Breast epithelium (tissue), 4 donors: ENCODE results near the gene MIEF1. TPM values are rescaled to one million over a fixed set of nuclear protein-coding genes. Genes with fewer than 3 reads are reported as not detected.
A peak's percentile ranks its signal among the peaks of the same experiment; 100 is the strongest.

Source experiments
- DNase-seq, 2 donors: peaks; one replicate each; pipeline ENCODE4 v3.0.0-alpha.2; 2019; ENCODE audit warnings: low spot score in 2 of 2
- H3K27ac ChIP-seq, 2 donors: fragments of 200-600 bp; sonication (generic) in 1 of 2; one replicate each; pipeline ENCODE4 v1.5.1; 2016 to 2019; ENCODE audit warnings: mild to moderate bottlenecking in 1 of 2
- H3K27me3 ChIP-seq, 2 donors: fragments of 200-600 bp; sonication (generic) in 1 of 2; one replicate each; pipeline versions ENCODE4 v1.5.1 to v1.6.0; 2017 to 2019; ENCODE audit warnings: control low read depth in 1 of 2, mild to moderate bottlenecking in 1 of 2
- H3K36me3 ChIP-seq: fragments of 200-600 bp; one replicate; pipeline ENCODE4 v1.5.1; 2019
- H3K4me1 ChIP-seq, 2 donors: fragments of 200-600 bp; sonication (generic); one replicate each; pipeline ENCODE4 v1.5.1; 2016 to 2019; ENCODE audit warnings: control low read depth in 1 of 2
- H3K4me3 ChIP-seq, 3 donors: fragments of 200-600 bp; sonication (generic); 1 replicate in 2 of 3; 2 replicates in 1 of 3; pipeline ENCODE4 v1.5.1; 2016 to 2019; ENCODE audit warnings: mild to moderate bottlenecking in 3 of 3, moderate library complexity in 2 of 3
- H3K9me3 ChIP-seq, 2 donors: fragments of 200-600 bp; sonication (generic) in 1 of 2; one replicate each; pipeline ENCODE4 v1.5.1; 2016 to 2019; ENCODE audit warnings: control low read depth in 1 of 2
- POLR2A ChIP-seq: fragments of 450-650 bp; IDR thresholded peaks from one replicate; pipeline ENCODE4 v1.6.1; 2016; ENCODE audit warnings: antibody characterized with exemption, mild to moderate bottlenecking, moderate library complexity
- POLR2AphosphoS5 ChIP-seq, 3 donors: sonication (generic); formaldehyde crosslinking; IDR thresholded peaks; one replicate each; pipeline ENCODE4 v1.6.1; 2017; ENCODE audit warnings: antibody characterized with exemption in 3 of 3
- intact Hi-C: fragments of 100-400 bp; cut with DNase I; formaldehyde crosslinking; loops from one replicate; pipeline ENCODE4 v1.15.1; 2023; ENCODE audit warnings: low total_unique reads
- total RNA-seq, 3 donors: library from RNA; depleted of rRNA; stranded (reverse); fragments of >200 nt; gene quantifications; one replicate each; pipeline ENCODE4 v1.1.0, GENCODE V29; 2016
- TF ChIP-seq, protein P1 (sequence below), 3 donors: fragments of 450-650 bp; IDR thresholded peaks; one replicate each; pipeline ENCODE4 v1.5.1; 2016 to 2017; ENCODE audit warnings: antibody characterized with exemption in 3 of 3, mild to moderate bottlenecking in 3 of 3, moderate library complexity in 3 of 3

Gene MIEF1
- total RNA-seq, 3 donors from 2014 or later: 19.7 to 24.3 (median 22.9) TPM

DNA sequence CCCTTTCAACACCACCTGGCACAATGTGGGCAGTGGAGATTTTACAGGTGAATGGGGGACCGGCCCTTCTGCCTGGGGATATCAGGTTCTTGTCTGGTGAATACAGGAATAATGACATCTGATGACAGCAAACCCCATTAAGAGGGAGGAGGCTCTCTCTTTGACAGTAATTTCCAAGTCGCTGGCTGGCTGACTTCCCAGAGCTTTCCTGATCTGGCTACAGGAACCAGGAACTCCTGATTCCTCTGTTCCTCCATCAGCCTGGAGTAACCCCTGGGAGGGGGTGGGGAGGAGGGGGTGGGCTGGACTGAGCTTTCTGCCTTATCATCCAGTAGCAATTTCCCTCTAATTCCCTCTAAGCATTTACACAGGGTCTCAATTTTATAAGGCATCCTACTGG is 3.7 kb upstream of the MIEF1 start:
- peak overlapping the region; percentile 44 to 60 for H3K27ac ChIP-seq
- H3K4me3 ChIP-seq: no peak overlapping the region
- TF ChIP-seq POLR2A (no peak), POLR2AphosphoS5 (IDR thresholded peaks at IDR 0.05) (no peak)
- TF ChIP-seq, protein P1, sequence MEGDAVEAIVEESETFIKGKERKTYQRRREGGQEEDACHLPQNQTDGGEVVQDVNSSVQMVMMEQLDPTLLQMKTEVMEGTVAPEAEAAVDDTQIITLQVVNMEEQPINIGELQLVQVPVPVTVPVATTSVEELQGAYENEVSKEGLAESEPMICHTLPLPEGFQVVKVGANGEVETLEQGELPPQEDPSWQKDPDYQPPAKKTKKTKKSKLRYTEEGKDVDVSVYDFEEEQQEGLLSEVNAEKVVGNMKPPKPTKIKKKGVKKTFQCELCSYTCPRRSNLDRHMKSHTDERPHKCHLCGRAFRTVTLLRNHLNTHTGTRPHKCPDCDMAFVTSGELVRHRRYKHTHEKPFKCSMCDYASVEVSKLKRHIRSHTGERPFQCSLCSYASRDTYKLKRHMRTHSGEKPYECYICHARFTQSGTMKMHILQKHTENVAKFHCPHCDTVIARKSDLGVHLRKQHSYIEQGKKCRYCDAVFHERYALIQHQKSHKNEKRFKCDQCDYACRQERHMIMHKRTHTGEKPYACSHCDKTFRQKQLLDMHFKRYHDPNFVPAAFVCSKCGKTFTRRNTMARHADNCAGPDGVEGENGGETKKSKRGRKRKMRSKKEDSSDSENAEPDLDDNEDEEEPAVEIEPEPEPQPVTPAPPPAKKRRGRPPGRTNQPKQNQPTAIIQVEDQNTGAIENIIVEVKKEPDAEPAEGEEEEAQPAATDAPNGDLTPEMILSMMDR (IDR thresholded peaks at IDR 0.05): no peak
- H3K9me3 ChIP-seq: no peaks in the 10 kb centered on the region
- no peaks in the 10 kb centered on the region for H3K27me3 ChIP-seq
- DNase-seq: no peak
- no peaks in the 10 kb centered on the region for H3K36me3 ChIP-seq
- peaks cover 6 to 11% of the 10 kb centered on the region in 2 donors for H3K4me1 ChIP-seq
- intact Hi-C loops: no loop called here

DNA sequence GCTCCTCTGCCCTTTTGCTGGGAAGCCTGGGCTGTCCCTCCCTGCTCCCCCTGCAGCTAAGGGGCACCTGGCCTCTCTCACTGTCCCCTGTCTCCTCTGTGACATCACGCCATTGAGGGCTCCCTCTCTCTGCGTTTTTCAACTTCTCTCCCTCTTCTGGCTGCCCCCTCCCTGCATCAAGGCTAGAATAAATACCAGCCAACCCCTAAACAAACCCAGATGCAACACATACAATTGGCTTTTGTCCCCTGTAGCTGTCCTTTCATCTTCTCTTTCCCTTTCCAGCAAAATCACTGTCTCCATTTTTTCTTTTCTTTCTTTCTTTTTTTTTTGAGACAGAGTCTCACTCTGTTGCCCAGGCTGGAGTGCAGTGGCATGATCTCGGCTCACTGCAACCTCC is 3.3 kb upstream of the MIEF1 start:
- peak overlapping the region; percentile 44 to 60 for H3K27ac ChIP-seq
- H3K27me3 ChIP-seq: no peaks in the 10 kb centered on the region
- no peaks in the 10 kb centered on the region for H3K9me3 ChIP-seq
- peaks cover 8 to 16% of the 10 kb centered on the region in 2 donors for H3K4me1 ChIP-seq
- H3K36me3 ChIP-seq: no peaks in the 10 kb centered on the region
- intact Hi-C loops: no loop called here
- TF ChIP-seq POLR2A: no peak
- TF ChIP-seq POLR2AphosphoS5 (IDR thresholded peaks at IDR 0.05): no peak
- TF ChIP-seq, protein P1 (IDR thresholded peaks at IDR 0.05): no peak
- no peak for DNase-seq
- H3K4me3 ChIP-seq: no peak overlapping the region

DNA sequence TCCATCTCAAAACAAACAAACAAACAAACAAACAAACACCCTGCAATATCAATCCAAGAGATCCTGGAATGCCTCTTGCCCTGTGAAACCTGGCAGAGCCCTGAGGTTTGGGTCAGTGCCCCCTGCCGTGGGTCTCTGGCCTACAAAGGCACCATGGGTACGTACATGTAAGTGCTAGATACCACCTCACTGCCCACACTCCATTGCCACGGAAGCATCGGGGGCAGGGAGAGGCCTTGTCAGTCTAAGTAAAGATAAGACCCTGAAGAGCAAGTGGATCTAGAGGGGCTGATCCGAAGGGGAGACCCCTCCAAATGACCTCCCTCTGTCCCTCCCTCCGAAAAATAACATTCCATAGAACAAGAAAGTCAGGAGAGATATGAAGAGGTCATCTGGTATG is 2.0 kb upstream of the MIEF1 start:
- Histone ChIP-seq H3K4me1 (peaks cover 8 to 17% of the 10 kb centered on the region in 2 donors), H3K36me3 (no peaks in the 10 kb centered on the region), H3K9me3 (no peaks in the 10 kb centered on the region), H3K27ac (peak overlapping the region in 1 of 2 donors; percentile 7), H3K27me3 (no peaks in the 10 kb centered on the region), H3K4me3 (no peak overlapping the region)
- intact Hi-C loops: no loop called here
- no peak for DNase-seq
- TF ChIP-seq POLR2A: no peak
- TF ChIP-seq, protein P1 (IDR thresholded peaks at IDR 0.05): no peak
- TF ChIP-seq POLR2AphosphoS5 (IDR thresholded peaks at IDR 0.05): no peak

DNA sequence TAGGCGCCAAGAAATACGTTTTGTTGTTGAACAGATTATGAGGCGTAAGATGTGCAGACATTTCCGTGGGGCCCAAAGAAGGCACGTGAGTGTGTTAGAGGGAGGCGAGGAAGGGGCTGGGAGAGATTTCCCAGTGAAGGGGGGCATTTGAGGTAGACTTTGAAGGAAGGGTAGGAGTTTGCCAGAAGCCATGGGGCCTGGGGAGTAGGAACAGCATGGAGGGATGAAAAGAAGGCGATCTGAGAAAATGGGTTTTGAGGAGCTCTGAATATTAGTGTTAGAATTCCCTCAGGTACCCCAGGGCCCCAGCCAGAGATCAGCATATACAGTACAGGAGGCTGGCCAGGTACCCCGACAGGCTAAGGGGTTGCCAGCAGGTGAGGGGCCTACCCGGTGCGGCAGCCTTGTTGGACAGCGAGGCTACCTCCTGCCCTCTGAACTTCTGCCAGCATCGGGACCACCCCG is 414 bp upstream of the MIEF1 start:
- no peak for TF ChIP-seq POLR2AphosphoS5 (IDR thresholded peaks at IDR 0.05)
- TF ChIP-seq, protein P1 (IDR thresholded peaks at IDR 0.05): no peak
- peak; percentile 7 for TF ChIP-seq POLR2A
- DNase-seq: no peak
- Histone ChIP-seq H3K36me3 (no peaks in the 10 kb centered on the region), H3K9me3 (no peaks in the 10 kb centered on the region), H3K27me3 (no peaks in the 10 kb centered on the region), H3K27ac (peak overlapping the region; percentile 91 to 93), H3K4me1 (peaks cover 8 to 17% of the 10 kb centered on the region in 2 donors), H3K4me3 (peak overlapping the region; percentile 85 to 98 (median 98))
- intact Hi-C loops: no loop called here

DNA sequence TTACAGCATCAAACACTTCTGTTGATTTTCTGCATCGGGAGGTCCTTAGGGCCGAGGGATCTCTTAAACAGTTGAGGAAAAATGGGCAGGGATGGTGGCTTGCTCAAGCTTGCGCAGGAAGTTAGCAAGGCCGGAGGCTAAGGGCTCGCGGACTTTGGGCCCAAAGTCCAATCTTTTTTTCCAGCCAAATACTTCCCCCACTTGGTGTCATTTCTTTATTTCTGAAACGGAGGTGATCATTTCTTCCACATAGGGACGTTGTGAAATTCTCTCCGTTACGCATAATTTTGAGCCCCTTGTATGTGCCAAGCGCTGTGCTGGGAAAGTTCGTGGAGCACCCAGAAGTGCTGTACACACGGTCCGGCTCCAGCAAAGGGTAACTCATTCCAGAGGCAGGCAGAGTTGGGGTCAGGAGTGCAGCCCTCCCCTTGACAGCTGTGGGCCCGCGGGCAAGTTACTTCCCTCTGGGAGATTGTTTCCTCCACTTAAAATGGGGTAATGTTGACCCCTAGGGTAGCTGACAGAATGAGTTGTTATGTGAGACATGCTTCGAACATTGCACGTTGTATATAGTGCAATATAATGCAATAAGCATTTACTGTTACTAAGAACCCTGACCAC is 809 bp downstream of the MIEF1 start:
- Histone ChIP-seq H3K4me3 (peak overlapping the region; percentile 85 to 98 (median 98)), H3K9me3 (no peaks in the 10 kb centered on the region), H3K4me1 (peaks cover 8 to 17% of the 10 kb centered on the region in 2 donors), H3K36me3 (no peaks in the 10 kb centered on the region), H3K27me3 (no peaks in the 10 kb centered on the region), H3K27ac (peak overlapping the region; percentile 91 to 93)
- no peak for DNase-seq
- no peak for TF ChIP-seq POLR2A
- TF ChIP-seq, protein P1 (IDR thresholded peaks at IDR 0.05): no peak
- TF ChIP-seq POLR2AphosphoS5 (IDR thresholded peaks at IDR 0.05): no peak
- intact Hi-C loops: no loop called here
